Ishikawa (cell line): Measurements from ENCODE around the gene CACNA1F.

Experiments
- CEBPB ChIP-seq: IDR thresholded peaks from 2 replicates; pipeline ENCODE4 v1.6.1; 2012
- CREB1 ChIP-seq: IDR thresholded peaks from 2 replicates; pipeline ENCODE4 v1.6.1; 2012; ENCODE audit warnings: low read depth
- EGR1 ChIP-seq: IDR thresholded peaks from 2 replicates; pipeline ENCODE4 v1.6.1; 2012
- EP300 ChIP-seq: IDR thresholded peaks from 2 replicates; pipeline ENCODE4 v1.6.1; 2012; ENCODE audit warnings: borderline replicate concordance
- FOXM1 ChIP-seq: IDR thresholded peaks from 2 replicates; pipeline ENCODE4 v1.6.1; 2012; ENCODE audit warnings: low read depth, borderline replicate concordance
- NFIC ChIP-seq: IDR thresholded peaks from 2 replicates; pipeline ENCODE4 v1.6.1; 2012
- RAD21 ChIP-seq: IDR thresholded peaks from 2 replicates; pipeline ENCODE4 v1.6.1; 2012; ENCODE audit warnings: low read depth
- TAF1 ChIP-seq: IDR thresholded peaks from 2 replicates; pipeline ENCODE4 v1.6.1; 2012; ENCODE audit warnings: low read depth, mild to moderate bottlenecking
- TCF12 ChIP-seq: IDR thresholded peaks from 2 replicates; pipeline ENCODE4 v1.6.1; 2012; ENCODE audit warnings: low read depth
- TEAD4 ChIP-seq: IDR thresholded peaks from 2 replicates; pipeline ENCODE4 v1.6.1; 2012
- YY1 ChIP-seq: IDR thresholded peaks from 2 replicates; pipeline ENCODE4 v1.6.1; 2012; ENCODE audit warnings: low read depth
- ZBTB7A ChIP-seq: IDR thresholded peaks from 2 replicates; pipeline ENCODE4 v1.6.1; 2012; ENCODE audit warnings: low read depth
- TF ChIP-seq, protein P1 (sequence below): IDR thresholded peaks from 2 replicates; pipeline ENCODE4 v1.6.1; 2012
- TF ChIP-seq, protein P2 (sequence below): IDR thresholded peaks from 2 replicates; pipeline ENCODE4 v1.6.1; 2012; ENCODE audit warnings: low read depth, mild to moderate bottlenecking
- TF ChIP-seq, protein P3 (sequence below): IDR thresholded peaks from 2 replicates; pipeline ENCODE4 v1.6.1; 2012

Gene CACNA1F

DNA sequence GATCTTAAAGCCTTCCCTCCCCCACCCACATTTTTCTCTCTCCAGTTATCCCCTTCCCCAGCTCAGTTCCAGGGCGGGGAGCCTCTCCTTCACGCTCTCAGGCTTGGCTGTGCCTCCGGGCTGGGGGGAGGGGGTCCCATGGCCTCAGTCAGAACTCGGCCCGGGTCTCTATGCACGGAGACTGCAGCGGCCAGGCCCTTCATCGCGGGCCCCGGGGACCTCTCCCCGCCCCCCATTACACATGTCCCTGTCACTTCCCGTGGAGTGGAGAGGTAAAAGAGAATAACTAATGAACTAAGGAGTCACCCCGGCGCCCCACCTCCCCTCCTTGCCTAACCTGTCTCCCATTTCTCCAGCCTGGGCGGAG is 46.1 kb downstream of the CACNA1F start:
- TF ChIP-seq TAF1 = no peak

DNA sequence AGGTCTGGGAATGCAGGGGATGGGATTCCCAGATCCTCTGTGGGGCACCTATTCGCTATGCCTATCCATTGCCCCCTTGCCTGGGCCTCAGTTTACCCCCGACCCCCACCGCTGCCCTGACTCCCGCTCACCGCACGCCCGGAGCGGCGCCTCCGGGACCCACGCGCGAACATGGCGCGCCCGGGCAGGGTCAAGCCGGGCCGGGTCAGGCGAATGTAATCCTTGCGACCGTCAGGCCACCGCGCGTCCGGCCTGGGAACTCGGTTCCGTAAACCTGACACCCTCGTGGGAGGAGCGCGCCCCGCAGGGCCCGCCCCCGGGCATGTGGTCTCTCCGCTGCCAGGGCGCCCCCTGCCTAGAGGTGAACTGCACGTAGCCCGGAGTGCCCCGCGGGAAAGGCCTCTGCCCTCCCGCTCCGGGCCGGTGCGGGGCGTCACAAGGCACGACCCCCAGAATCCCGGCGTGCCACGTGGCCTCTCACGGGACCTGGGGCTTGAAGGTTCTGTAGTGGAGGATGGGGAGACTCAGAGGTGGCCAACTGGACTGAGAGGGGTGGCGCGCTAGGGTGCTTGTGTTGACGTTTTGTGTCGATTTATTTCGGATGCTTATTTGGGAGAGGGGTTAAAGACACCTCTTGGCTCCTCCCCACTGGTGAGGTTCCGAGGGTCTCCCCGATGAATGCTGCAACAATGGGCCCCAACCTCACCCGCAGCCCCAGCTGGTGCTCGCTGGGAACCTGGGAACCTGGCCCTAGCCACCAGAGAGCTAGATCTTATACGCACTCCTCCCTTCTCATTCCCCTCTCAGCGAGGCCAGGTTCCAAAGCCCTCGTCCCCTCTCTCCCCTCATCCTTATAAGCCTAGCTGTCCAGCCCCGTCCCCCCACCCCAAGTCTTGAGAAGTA is 46.8 kb downstream of the CACNA1F start, which contains the start of gene PRICKLE3:
Gene PRICKLE3 (minus strand): TSS at position 249 of the 903 bp plus-strand sequence. CDS start 76 bp downstream, at position 173.
- TF ChIP-seq, protein P1, sequence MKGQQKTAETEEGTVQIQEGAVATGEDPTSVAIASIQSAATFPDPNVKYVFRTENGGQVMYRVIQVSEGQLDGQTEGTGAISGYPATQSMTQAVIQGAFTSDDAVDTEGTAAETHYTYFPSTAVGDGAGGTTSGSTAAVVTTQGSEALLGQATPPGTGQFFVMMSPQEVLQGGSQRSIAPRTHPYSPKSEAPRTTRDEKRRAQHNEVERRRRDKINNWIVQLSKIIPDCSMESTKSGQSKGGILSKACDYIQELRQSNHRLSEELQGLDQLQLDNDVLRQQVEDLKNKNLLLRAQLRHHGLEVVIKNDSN = peak; percentile 67
- no peak for TF ChIP-seq CREB1
- TF ChIP-seq, protein P2, sequence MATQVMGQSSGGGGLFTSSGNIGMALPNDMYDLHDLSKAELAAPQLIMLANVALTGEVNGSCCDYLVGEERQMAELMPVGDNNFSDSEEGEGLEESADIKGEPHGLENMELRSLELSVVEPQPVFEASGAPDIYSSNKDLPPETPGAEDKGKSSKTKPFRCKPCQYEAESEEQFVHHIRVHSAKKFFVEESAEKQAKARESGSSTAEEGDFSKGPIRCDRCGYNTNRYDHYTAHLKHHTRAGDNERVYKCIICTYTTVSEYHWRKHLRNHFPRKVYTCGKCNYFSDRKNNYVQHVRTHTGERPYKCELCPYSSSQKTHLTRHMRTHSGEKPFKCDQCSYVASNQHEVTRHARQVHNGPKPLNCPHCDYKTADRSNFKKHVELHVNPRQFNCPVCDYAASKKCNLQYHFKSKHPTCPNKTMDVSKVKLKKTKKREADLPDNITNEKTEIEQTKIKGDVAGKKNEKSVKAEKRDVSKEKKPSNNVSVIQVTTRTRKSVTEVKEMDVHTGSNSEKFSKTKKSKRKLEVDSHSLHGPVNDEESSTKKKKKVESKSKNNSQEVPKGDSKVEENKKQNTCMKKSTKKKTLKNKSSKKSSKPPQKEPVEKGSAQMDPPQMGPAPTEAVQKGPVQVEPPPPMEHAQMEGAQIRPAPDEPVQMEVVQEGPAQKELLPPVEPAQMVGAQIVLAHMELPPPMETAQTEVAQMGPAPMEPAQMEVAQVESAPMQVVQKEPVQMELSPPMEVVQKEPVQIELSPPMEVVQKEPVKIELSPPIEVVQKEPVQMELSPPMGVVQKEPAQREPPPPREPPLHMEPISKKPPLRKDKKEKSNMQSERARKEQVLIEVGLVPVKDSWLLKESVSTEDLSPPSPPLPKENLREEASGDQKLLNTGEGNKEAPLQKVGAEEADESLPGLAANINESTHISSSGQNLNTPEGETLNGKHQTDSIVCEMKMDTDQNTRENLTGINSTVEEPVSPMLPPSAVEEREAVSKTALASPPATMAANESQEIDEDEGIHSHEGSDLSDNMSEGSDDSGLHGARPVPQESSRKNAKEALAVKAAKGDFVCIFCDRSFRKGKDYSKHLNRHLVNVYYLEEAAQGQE = no peak
- TF ChIP-seq EGR1 = 0 out of 2 replicates have a peak, but pooled peaks have one; percentile 40
- TF ChIP-seq, protein P3, sequence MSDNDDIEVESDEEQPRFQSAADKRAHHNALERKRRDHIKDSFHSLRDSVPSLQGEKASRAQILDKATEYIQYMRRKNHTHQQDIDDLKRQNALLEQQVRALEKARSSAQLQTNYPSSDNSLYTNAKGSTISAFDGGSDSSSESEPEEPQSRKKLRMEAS = peak; percentile 64
- peak; percentile 8; the same call in 1 of the 2 replicates for TF ChIP-seq RAD21
- peak; percentile 40; the same call in 1 of the 2 replicates for TF ChIP-seq TAF1
- peak; percentile 73 for TF ChIP-seq ZBTB7A
- no peak for TF ChIP-seq TEAD4
- no peak for TF ChIP-seq NFIC
- TF ChIP-seq FOXM1 = no peak
- no peak for TF ChIP-seq CEBPB
- no peak for TF ChIP-seq EP300
- TF ChIP-seq YY1 = 0 out of 2 replicates have a peak, but pooled peaks have one; percentile 37
- TF ChIP-seq TCF12 = no peak

DNA sequence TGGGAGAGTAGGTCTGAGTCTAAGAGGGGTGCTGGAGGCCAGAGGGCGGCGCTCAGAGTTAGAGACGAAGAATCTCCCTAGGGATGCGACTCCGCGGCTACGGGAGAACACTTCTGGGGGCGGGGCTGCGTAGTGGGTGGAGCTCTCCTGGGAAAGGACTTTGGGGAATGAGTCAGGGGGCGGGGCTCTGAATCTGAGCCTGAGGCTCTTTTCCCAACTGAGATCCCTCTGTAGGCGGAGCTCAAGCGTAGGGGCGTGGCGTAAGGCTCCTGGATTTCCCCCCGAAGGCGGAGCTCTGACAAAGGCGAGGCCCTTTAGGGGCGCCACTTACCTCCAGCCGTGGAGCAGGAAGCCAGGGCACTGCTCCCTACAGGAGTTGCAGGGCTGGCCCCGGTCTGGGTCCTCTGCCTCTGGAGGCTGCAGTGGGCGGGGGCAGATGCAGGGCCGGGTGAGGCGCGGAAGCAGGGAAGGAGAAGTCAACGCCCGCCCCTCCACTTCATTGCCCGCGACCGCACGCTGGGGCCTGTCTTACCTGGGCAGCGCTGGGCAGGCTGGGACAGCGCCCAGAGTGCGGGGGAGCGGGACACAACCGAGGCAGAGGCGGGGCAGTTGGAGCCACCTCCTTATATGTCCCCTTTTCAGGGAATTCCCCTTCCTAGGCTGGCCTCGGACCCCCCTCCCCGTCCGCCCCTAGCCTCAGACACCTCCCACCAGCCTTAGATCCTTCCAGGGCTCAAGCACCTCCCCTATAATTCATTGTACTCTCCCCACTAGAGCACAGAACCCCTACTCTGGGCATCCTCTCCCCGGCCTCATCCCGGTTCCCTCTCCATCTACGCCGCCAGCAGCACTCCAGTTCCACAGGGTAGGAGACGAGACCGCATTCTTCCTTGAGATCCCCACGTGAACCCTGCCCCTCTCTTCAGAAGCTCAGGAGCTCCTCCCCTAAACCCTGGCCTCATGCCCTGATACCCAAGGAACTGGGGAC is 48.6 kb downstream of the CACNA1F start:
- TF ChIP-seq NFIC (no peak), YY1 (no peak), TCF12 (no peak), TAF1 (no peak), RAD21 (no peak), CREB1 (no peak), FOXM1 (no peak), CEBPB (no peak), TEAD4 (no peak)
- TF ChIP-seq, protein P1 = no peak
- TF ChIP-seq, protein P2 = no peak
- TF ChIP-seq, protein P3 = no peak

DNA sequence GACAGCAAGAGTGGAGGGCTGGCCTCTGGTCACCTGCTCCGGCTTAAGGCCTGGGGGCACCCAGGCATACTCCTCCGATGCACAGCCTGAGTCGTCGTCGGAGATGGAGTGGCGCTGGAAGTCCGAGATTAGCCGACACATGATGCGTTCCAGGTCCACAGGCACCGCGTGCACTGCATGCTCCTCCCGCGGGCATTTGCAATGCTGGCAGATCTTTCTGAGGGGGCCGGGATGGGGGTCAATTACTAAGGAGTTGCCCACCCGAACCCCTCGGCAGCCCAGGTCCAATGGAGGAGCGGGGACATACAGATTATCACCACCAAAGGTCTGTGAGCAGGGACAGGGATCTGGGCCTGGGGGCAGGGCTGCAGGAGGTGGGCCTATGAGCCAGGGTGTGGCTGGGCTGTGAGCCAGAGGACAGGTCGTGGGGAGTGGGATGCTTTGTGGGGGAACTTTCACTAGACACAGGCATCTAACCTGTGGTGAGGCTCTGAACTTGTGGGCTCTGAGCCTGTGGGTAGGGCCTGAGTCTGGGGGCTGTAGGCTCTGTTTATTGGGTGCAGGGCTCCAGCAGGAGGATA is 49.3 kb downstream of the CACNA1F start:
- TF ChIP-seq NFIC = no peak
- TF ChIP-seq CEBPB = no peak
- TF ChIP-seq CREB1 = no peak
- TF ChIP-seq, protein P3 = no peak
- TF ChIP-seq YY1 = no peak

DNA sequence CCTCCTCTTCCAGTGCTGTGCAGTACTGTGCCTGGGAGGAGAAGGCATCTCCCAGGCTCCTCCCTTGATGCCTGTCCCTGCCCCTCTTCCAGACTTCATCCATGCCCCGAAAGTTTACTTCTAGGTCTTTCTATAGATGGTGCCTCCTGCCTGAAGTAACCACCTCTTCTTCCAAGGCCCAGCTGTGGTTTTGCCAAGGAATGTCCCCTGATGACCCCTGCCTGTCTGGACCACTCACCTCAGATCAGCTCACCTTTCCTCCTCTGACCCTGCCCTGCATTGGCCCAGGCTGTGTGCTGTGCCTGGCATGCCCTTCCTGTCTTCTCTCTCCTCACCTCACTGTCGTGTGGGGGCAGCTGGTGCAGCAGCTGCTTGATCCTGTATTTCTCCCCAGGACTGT is 53.8 kb downstream of the CACNA1F start:
- TF ChIP-seq, protein P1 = no peak
- TF ChIP-seq EP300 (no peak), CEBPB (no peak), TEAD4 (no peak), YY1 (no peak), TCF12 (no peak), ZBTB7A (no peak)
- TF ChIP-seq, protein P2 = no peak
